CD4-positive, alpha-beta T cell treated with Interleukin-17A for 1 hour (primary cell): ENCODE results near the gene RPRD1A.
"Not testable (repeated sequence)": the region's sequence is repeated elsewhere in the genome, so short reads cannot be mapped to it uniquely, and the experiment has no call there.

Experiments used
- DNase-seq: peaks from one replicate; pipeline ENCODE4 v3.0.0-alpha.2; 2020

RPRD1A gene

DNA sequence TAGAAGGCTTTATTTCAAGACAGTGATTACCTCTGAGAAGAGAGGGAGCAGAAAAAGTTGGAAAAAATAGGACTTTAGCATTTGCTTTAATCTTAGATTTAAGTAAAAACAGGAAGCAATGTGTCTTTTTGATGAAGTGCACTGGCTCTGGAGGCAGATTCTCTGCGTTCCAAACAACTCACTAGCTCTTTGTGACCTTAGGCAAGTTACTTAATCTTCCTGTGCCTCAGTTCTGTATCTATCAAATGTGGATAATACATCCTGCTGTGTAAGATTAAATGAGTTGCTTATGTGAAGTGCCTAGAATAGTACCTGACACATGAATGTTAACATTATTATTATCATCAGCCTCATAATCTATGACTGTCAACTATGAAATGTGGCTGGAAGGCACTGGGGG is 42.3 kb downstream of the RPRD1A start:
- DNase-seq, result no peak

DNA sequence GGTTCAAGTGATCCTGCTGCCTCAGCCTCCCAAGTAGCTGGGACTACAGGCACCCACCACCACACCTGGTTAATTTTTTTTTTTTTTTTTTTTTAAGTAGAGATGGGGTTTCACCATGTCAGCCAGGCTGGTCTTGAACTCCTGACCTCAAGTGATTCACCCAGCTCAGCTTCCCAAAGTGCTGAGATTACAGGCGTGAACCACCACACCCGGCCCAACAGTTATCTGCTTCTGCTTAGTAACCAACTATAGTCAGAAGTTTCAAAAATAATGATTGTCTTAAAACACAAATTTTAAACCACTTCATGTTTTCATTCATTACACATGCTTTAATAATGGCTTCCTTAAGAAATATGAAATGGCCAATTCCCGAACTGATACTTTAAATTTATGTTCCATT is 43.1 kb downstream of the RPRD1A start:
- not testable (repeated sequence) for DNase-seq

DNA sequence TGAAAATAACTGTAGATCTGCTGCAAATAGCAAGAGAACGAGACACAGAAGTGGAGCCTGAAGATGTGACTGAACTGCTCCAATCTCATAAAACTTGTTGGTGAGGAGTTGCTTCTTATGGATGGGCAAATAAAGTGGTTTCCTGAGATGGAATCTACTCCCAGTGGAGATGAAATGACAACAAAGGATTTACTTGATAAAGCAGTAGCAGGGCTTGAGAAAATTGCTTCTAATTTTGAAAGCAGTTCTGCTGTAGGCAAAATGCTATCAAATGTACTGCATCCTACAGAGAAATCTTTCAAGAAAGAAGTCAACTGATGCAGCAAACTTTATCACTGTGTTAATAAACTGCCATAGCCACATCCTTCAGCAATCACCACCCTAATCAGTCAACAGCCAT is 44.0 kb downstream of the RPRD1A start:
- DNase-seq, result no peak

DNA sequence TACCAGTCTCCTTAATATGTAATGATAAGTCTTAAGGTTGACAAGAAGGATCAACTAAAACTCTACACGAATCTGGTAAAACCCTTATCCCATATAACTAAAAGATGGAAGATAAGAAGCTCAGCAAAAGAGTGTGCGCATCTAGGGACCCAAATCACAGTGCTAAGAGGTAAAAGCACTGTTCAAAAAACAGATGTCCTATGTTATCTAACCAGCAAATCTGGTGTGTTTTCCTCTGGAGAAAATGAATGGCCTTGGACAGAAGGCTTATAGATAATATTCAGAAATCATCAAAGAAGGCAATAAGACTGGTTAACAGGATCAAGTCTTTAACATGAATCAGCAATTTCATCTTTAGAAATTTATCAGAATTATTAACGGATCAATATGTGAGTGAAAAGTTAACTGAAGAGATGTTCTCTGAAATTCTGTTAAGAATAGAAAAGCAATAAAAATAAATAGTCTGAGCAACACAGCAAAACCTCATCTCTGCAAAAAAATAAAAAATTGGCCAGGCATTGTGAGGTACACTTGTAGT is 47.1 kb downstream of the RPRD1A start:
- no peak for DNase-seq

DNA sequence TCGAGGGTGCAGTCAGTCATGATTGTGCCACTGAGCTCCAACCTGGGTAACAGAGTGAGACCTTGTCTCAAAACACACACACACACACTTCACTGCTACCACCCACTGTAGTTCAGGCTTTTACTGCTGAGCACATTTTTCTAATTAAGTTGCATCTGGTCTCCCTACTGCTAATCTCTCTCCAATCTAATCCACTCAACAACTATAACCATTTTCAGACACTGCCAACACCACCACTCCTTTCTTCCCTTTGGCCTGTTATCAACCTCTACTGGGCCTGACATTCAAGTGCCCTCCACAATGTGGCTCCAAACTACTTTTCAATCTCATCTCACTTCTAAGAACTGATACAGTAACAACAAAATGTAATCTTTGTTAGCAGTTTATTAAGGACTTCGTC is 50.1 kb downstream of the RPRD1A start:
- DNase-seq, result no peak

DNA sequence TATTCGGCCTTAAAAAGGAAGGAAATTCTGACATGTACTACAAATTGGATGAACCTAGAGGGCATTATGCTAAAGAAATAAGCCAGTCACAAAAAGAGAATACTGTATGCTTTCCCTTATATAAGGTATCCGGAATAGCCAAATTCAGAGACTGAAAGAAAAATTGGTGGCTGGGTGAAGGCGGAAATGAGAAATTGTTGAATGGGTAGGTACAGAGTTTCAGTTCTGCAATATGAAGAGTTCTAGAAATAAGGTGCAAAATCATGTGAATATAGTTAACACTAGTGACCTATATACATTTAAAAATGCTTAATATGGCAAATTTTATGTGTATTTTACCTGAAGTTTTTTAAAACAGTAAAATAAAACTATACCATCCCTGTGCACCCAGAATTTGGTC is 51.7 kb downstream of the RPRD1A start:
- no peak for DNase-seq

DNA sequence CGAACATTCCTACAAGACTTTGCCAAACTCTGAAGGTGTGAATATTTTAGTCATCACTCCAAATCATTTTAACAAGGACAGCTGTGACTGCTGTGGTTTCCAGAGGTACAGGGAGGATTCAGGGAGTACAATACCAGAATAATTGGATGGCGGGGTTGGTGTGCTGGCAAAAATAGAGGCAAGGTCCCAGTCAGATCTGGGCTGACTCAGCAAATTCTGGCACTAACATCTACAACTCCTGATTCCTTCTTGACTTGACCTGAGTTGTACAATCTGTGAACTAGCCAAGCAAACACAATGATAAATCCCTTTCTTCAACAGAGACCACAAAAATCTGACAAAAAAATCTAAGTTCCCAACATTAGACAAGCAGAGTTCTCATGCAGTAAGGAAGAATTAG is 54.5 kb downstream of the RPRD1A start:
- DNase-seq, result no peak

DNA sequence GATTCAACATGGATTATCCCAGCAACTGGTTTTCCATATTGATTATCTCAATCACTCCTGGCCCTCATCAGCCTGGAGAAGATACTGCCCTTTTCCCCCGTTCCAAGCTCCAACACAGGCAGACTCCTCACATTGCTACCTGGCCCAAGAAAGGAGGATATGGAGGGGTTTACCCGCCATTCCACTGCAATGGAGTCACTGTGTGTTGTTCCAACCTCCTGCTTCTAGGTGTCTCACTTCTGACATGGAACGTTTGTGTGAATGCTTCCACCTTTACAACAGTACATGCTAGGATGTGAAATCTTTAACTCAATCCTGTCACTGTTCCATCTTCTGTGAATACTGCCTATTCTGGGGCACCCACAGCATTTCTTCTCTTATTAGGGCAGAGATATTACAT is 58.1 kb downstream of the RPRD1A start:
- DNase-seq, result no peak

DNA sequence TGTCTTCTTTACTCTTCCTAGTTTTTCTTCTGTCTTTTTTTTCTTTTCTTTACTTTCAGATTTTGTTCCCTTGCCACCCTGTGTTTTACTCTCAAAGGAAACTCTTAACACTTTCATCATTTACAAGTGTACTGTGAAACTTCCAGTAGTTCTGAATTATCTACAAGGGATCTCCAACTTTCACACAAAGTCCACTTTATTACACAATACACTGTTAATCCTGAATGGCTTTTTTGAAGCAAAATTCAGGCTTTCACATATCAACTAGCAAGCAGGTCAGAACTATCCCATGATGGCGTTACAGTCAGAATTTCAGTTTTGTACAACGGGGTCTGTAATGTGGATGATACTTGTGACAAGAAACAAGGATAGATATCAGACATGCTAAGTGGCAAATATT is 60.4 kb downstream of the RPRD1A start:
- DNase-seq, result no peak

DNA sequence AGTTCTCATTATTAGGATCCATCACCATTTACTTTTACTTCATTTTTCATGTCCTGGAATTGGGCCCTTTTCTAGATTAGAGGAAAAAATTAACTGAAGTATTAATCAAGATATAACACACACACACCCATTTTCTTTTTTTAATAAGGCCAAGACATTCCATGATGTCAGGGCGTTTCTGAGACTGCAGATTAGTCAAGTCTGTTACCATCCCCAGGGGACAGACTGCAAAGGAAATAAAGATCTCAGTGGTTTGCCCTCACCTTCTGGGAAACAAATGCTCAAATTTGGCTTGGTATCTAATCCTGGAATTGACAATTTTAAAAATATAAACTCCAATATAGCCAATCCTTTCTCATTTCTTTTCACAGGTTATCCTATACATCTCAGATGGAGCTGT is 67.4 kb downstream of the RPRD1A start:
- DNase-seq, result no peak

DNA sequence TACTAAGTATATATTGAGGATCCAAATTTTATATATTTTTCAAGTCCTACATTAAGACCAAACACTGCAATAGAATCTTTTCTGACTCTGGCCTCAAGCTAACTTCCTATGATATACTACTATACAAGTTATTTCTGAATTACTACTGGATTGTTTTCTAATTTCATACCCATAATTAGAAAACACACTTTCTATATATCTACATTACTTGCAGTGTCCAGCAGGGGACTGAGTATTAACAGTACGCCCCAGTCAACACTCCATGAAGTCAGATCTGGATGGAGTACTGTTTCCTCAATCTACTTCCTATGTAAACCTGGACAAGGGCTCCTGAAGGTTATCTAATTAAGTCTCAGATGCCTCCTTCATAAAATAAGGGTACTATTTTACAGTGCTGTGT is 68.4 kb downstream of the RPRD1A start:
- no peak for DNase-seq

DNA sequence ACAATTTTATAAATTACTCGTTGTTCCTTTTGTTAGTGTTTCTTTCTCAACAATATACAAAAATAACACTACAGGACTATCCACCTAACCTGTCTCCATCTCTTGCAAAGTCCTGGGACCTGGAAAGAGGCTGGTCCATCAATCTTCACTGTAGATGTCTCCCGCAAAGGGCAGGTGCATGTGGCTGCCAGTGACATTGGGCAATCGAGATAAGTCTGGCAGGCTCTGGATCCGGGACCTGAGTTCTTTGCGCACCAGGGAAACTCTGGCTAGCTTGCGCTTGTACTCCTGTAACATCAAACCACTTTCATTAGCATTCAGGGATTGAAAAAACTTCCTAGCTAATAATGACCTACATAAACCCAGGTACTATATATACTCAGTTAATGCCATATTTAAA is 74.3 kb downstream of the RPRD1A start:
- DNase-seq, result no peak

DNA sequence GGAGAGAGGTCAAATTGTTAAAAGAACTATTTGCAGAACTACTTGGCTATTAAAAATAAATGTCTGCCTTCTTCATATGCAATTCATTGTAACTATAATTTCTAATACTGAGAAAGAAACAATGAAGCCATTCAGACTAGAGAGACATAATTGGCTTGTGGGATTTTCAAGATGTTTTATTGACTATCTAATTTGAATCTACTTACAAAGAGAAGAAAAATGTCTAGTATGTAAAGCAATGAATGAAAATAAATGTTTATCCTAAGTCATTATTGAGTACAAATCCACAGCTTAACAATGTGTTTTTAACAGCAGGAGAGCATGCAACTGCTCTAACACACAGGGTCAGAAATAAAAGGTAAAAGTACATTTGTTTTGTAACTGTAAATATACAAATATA is 75.7 kb downstream of the RPRD1A start:
- no peak for DNase-seq

DNA sequence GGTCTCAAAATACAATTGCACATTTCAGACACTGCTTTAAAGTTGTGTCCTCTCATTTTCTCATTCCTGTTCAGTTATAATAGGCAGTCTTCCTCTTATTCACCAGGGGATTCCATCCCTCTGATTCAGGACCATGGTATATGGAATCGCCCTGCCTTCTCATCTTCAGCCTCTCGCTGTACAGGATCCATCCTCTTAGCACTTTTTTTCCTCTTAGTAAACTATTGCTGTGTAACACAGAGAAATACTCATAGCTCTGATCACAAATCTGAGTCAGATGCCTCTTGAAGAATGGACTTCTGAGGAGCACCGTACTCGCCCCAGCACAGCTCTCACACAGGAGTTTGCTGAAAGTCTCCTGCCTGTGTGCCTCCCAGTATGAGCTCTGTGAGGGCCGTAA is 83.5 kb downstream of the RPRD1A start:
- no peak for DNase-seq

DNA sequence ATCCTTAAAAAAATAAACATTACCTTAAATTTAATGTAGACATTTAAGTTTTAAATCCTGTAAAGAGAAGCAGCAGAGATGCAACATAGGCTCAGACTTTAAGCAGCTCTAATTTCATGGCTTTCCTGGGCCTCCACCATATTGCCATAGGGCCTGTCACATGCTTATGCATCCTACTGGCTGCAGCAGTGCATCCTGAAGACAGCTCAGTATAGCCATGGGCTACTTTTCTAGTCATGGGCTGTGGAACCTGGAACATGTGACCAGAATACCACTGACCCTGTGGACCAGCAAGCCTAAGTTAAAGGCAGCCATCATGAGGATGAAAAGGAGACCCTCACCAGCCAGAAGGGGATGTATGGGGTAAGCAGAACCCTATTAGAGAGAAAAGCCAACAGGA is 84.2 kb downstream of the RPRD1A start:
- DNase-seq, result no peak

DNA sequence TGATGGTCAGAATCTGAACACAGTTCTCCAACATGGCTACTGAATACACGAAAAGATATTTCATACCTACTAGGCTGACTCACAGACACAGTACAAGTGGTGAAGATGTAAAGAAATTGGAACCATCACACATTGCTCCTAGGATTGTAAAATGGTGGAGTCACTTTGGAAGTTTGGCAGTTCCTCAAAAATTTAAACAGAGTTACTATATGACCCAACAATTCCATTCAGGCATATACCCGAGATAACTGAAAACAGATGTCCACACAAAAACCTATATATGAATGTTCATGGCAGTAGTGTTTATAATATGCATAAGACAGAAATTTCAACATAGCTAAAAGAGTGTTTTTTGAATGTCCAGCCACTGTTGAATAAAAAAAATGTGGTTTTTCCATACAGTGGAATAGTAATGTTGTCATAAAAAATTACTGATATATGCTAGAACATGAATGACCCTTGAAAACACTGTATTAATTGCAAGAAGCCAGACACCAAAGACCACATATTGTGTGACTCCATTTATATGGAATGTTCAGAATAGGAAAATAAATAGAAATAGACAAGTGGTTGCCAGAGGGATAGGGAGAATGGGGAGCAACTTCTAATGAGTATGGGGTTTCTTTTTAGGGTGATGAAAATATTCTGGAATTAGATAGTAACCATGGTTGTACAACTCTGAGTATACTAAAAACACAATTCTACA is 84.8 kb downstream of the RPRD1A start:
- no peak for DNase-seq

DNA sequence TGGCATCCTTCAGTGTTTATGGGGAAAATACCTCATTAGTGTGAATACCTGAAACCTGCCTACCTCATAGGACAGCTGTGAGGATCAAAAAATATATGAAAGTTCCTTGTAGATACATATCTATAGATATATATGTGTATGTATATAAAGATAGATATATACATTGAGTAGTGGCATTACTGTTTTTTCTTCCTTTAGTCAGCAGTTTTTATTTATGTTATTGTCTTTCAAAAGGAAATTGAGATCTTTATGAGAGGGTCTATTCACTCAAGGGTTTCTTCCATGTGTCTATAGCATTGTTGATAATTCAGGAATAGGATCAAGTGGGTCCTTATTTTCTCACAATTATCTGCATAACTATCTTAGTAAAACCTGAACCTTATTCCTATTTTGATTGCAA is 88.2 kb downstream of the RPRD1A start:
- no peak for DNase-seq

DNA sequence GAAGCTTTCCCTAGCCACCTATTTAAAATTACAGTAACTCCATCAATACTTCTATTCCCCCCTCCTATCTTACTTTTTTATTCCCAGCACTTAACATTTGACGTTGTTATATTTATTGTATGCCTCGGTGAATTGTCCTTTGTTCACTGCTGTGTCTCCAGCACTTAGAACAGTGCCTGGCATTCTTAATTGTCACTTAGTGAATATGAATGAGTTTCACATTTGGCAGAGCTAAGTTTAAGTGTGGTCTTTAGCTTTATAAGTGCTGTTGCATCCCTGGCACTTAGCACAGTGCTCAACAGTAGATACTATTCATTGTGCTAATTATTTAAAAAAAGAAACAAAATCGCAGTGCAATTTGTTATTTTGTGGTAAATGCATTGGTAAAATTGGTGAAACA is 93.2 kb downstream of the RPRD1A start:
- DNase-seq, result no peak

DNA sequence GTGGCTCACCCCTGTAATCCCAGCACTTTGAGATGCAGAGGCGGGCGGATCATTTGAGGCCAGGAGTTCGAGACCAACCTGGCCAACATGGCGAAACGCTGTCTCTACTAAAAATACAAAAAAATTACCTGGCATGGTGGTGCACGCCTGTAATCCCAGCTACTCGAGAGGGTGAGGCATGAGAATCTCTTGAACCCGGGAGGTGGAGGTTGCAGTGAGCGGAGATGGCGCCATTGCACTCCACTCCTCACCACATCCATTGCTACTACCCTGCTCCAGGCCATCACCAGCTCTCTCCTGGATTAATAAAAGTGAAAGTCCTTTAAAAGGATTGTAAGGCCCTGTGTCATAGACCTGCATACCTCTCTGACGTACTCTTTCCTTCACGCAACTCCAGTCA is 93.7 kb downstream of the RPRD1A start:
- DNase-seq, result no peak

DNA sequence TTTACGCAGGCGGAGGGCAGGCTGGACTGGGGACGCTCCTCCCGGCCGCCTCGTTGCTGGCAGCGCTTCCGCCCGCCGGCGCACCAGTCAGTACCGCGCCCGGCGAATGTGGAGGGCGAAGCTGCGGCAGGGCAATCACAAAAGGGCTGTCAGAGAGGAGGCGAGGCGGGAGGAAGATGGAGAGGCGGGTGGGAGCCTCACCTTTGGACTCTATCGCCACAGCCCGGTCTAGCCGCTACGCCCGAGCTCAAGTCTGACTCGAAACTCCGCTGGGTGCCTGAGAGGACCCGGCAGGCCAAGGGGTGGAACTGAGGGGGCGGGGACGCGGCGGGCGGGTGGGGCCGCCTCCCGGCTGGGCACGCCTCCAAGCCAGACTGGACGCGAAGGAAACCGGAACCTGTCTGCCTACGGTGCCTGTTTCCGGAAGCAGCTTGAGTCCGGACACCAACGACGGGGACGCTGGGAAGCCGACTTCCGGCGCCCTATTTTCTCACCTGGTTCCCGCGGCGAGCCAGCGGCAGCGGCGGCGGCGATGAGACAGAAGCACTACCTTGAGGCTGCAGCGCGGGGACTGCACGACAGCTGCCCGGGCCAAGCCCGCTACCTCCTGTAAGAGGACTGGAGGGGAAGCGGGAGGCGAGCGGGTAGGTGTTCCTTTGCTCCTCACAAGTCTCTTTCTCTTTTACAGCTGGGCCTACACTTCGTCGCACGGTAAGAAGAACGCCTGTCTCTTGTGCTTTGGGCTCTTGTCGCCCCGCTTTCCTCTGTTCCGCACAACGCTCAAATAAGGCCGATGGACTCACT is 95.0 kb downstream of the RPRD1A start, which contains the start of gene RMP24:
Gene RMP24 (plus strand): TSS at position 483 of the 804 bp plus-strand sequence.
- peak; percentile 96 for DNase-seq

DNA sequence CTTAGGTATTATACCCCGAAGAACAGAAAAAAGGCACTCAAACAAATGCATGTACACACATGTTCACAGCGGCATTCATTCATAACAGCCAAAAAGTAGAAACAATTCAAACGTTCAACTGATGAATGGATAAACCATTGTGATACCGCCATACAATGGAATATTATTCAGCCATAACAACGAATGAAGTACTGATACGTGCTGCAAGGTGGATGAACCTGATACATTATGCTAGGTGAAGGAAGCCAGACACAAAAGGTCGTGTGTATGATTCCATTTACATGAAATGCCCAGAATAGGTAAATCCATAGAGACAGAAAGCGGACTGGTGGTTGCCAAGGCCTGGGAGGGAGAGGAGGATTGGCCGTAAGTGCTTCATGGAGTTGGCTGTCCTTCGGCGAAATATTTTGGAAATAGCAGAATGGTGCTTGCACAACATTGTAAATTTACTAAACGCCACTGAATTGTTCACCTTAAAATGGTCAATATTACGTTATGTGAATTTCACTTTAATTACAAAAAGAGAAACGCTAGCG is 95.6 kb downstream of the RPRD1A start:
- DNase-seq, result no peak

DNA sequence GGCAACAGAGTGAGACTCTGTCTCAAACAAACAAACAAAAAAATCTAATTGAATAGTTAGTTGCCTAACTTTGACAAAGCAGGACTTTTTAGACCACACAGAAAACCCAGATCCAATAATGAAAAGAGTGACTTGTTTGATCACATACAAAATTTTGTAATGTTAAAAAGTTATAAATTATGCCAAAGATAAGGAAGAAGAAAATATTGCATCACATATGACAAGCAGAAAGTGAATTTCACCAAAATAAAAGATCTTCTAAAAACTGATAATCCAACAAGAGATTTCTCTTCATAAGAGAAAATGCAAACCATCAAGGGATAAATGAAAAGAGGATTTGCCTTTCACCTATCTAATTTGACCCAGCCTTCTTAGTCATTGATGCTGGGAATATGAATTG is 97.7 kb downstream of the RPRD1A start:
- DNase-seq, result no peak

DNA sequence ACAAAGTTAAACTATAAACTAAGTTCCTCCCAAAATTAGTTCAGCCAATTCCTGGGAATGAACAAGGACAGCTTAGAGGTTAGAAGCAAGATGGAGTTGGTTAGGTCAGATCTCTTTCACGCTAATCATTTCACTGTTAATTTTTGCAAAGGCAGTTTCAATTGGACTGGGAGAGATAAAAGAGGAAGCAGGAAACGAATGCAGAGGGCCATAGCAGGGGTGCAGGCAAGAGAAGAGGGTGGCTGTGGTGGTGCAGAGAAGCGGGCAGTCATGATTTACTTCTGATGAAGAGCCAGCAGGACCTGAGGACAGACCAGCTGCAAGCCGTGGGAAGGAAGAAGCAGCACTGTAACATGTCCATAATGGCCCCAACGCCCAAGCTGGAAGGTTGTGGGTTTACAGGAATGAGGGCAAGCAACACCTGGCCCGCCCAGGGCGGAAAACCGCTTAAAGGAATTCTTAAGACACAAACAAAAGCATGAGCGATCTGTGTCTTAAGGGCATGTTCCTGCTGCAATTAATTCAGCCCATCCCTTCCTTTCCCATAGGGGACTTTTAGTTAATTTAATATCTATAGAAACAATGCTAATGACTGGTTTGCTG is 99.0 kb downstream of the RPRD1A start:
- DNase-seq, result no peak

DNA sequence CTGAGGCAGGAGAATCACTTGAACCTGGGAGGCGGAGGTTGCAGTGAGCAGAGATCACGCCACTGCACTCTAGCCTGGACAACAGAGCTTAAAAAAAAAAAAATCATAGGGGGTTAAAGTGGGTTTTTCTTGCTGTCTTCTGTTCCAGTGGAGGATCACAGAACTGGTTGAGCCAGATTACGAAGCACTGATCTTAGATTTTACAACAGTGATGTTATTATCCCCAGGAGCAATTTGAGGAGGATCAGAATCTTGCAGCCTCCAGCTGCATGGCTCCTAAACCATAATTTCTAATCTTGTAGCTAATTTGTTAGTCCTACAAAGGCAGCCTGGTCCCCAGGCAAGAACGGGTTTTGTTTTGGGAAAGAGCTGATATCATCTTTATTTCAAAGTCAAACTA is 99.5 kb downstream of the RPRD1A start:
- not testable (repeated sequence) for DNase-seq
